Gastrocnemius medialis (tissue), 4 donors: ENCODE data around the gene PPP1R1A.

Experiments used
- CTCF ChIP-seq, 5 experiments: fragments of 450-650 bp in 3 of 5; fragments of 200-600 bp in 2 of 5; sonication (generic) in 2 of 5; IDR thresholded peaks in 4 of 5; conservative IDR thresholded peaks in 1 of 5; 1 replicate in 4 of 5; 2 replicates in 1 of 5; pipeline ENCODE4 v1.5.1; 2016 to 2019; ENCODE audit warnings: antibody characterized with exemption in 5 of 5, mild to moderate bottlenecking in 3 of 5, moderate library complexity in 3 of 5
- POLR2A ChIP-seq, 2 donors: fragments of 450-650 bp; IDR thresholded peaks; one replicate each; pipeline ENCODE4 v1.6.1; 2017; ENCODE audit warnings: antibody characterized with exemption in 2 of 2, mild to moderate bottlenecking in 2 of 2, moderate library complexity in 2 of 2

GRCh38 chr12:54561164-54561563 lies 27.3 kb downstream of the PPP1R1A start:
- no peak for TF ChIP-seq POLR2A (IDR thresholded peaks at IDR 0.05)
- no peak for TF ChIP-seq CTCF (IDR thresholded peaks at IDR 0.05 in 4 of 5, conservative IDR thresholded peaks at IDR 0.05 in 1 of 5)
